HG03108 (cell line): ENCODE data around the gene ECE1.

Experiments
- ATAC-seq: cut with Tn5 transposase; IDR thresholded peaks from one replicate; pipeline ENCODE4 v1.9.1; 2021; ENCODE audit warnings: moderate library complexity; ENCODE audit not compliant: unreplicated experiment

ECE1 gene

GRCh38 chr1:21289700-21290545 is at the start of gene ECE1:
Gene ECE1 (minus strand): TSS chr1:21290463. CDS start chr1:21290414, 49 bp downstream.
- ATAC-seq: no peak

- ATAC-seq: no peak
Measured at GRCh38 chr1:21339356-21340229, 49.3 kb upstream of the ECE1 start.

DNA sequence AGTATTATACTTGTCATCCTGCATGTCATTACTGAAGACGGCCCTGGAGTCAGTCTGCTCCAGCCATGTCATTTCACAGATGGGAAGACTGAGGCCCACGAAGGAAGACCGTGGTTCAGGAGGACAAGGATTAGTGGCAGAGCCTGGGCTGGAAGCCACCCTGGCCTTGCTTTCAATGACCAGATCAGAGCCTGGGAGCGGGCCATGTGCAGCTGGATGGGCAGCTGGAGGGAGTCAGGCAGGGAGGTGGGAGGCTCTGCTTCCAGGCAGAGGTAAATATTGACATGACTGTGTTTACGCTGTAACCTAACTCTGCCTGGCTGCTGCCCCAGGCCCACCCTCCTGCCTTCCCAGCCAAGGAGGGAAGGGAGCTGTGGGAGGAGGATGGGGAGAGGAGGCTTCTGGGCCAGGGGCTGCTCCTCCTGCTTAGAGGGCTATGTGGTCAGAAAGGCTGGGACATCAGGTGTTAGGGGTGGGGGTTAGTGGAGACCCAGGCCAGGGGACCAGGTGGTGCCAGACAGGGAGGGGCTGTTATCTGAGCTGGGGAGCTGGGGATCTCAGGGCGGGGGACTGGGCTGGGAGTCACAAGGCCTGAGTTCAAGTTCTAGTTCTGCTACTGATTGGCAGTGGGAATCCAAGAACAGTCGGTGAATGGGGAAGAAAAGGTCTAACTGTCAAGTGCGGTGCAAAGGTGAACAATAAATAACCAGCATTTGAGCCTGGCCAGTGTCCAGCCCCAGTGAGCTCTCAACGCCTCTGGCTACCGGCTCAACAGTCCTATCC is 48.5 kb upstream of the ECE1 start:
- ATAC-seq: no peak

- ATAC-seq: no peak
Measured at GRCh38 chr1:21337928-21338572, 47.8 kb upstream of the ECE1 start.

GRCh38 chr1:21337454-21337927 is 47.2 kb upstream of the ECE1 start:
- ATAC-seq: no peak

DNA sequence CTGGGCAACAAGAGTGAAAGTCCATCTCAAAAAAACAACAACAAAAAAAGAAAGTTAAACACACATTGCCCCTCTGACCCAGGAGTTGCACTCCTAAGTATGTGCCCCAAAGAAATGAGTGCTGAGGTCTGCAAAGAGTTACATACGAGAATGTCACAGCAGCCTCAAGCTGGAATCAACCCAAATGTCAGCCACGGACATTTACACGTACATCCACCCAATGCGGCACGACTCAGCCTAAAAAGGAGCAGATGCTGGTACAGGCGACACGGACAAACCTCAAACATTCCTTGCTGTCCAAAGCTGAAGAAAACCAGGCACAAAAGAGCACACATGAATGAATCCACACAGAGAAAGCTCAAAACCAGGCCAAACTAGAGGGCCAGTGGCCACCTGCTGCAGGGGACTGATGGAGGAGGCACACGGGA is 46.8 kb upstream of the ECE1 start:
- ATAC-seq: no peak

- ATAC-seq: no peak
Measured at GRCh38 chr1:21335750-21336224, 45.5 kb upstream of the ECE1 start.

GRCh38 chr1:21335088-21335691 is 44.9 kb upstream of the ECE1 start:
- ATAC-seq: no peak

DNA sequence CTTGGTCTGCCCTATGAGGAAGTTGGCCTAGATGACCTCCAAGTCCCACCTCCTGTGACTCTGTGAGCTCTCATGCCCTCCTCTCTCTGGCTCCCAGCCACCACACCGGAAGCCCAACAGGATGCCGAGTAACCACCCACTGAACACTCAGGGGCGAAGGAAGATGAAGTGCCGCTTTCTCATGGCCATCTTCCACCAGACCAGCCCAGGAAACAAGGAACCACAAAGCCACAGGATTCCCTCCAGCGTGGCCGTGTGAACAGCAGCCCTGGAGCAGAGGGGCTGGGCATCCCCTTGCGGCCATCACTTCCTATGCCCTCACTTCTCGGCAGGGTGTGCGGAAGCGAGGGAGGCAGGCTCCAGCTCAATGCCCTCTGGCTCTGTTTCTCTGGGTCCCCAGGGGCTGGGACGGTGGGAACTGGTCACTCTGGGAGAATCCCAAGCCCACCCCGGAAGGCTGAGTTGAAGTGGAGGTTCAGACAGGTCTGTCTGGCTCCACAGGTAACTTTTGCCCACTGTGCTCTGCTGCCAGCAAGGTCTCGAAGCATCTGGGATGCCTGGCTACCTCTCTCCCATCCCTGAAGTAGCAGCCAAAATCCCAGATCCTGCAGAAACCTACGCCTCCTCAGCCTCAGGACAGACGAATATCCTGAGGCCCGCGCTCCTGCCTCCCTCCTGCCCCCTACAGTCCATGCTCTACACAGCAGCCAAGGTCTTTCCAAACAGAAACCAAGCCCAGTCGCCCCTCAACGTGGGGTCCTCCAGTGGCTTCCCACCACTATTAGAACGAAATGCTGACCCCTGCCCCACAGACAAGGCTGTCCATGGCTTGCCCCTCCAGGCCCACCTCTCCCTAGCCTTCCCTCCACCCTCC is 44.2 kb upstream of the ECE1 start:
- ATAC-seq: peak; percentile 70

DNA sequence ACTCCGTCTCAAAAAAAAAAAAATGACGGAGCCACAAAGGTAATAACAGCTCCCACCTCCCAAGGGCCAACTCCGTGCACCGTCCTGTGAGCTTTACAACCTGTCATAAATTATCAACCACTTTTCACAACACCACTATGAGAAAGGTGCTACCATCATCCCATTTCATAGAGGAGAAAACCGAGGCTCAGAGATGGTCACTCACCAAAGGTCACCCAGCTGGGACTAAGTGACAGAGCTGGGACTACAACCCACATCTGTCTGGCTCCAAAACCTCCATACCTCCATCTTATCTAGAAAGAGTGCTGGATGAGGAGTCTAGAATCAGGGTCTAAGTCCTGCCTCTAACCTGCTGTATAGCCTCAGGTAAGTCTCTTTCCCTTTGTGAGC is 43.6 kb upstream of the ECE1 start:
- ATAC-seq: no peak

GRCh38 chr1:21332554-21333311 is 42.5 kb upstream of the ECE1 start:
- ATAC-seq: no peak

DNA sequence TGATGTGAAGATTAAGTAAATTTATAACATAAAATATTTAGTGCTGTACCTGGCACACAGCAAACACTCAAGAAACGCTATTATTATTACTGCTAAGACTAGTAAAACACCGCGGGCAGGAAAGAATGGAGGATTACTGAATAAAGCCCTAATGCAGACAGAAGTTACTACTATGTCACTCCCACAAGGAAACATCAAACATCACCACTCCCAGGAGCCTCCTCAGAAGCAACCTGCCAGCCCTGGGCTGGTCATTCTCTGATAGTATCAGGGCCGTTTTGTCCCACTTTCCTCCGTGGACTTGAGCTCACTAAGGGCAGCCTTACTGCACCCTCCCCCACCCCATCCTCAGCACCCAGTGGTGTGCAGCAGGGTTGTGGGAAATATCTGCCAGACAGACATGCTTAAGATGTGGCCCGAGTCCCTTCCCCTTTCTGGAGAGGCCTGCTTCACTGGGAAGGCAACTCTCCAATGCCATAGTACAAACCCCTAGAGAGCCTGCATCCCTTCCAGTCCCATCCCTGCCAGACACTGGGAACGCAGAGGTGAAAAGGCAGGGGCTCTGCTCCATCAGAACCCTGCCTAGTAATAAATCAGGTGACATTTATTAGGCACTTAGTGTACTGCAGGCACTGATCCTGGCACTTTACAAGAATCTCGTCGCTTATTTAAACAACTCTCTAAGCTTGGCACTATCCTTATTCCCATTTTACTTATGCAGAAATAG is 41.7 kb upstream of the ECE1 start:
- no peak for ATAC-seq

DNA sequence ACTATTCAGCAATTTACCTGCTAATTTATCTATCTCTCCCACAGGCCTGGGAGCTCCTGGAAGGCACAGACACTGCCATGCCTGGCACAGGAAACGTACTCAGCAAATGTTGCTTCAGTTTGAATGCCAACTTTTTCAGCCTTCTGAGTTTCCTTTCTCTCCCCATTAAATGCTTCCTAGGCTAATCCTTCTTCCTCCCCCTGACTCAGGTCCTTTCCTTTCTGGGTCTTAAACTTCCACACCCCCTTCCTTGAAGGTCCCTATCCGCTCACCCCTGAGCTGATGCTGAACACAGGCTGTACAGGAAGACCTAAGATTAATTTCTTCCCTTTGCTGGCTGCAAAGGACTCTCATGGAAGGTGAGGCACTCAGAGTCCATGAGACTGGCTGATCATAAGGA is 40.3 kb upstream of the ECE1 start:
- ATAC-seq: no peak

- ATAC-seq: no peak
Measured at GRCh38 chr1:21329209-21329844, 39.1 kb upstream of the ECE1 start.

DNA sequence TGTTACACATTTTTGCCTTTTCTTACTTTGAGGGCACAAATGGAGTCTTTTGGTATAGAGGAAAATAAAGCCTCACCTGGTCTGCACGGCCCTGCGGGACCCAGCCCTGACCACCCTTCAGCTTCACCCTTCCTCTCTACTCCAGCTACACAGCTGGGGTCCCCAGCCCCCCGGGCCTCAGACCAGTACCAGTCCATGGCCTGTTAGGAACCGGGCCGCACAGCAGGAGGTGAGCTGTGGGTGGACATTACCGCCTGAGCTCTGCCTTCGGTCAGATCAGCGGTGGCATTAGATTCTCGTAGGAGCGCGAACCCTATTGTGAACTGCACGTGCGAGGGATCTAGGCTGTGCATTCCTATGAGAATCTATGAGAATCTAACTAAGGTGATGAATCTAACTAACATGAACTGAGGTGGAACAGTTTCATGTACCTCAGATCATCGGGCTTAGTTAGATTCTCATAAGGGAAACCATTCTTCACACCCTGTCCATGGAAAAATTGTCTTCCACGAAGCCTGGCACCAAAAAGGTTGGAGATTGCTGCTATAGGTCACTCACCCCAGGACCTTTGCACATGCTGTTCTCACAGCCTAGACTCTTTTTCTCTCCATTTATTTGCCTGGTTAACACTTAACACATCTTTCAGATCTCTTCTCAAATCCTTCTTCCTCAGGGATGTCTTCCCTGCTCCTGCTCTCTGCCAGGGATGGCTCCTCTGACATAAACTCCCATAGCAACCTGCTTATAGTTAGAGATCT is 37.5 kb upstream of the ECE1 start:
- no peak for ATAC-seq

- ATAC-seq: no peak
Measured at GRCh38 chr1:21326861-21327344, 36.6 kb upstream of the ECE1 start.
